ENCODE results near the gene CCDC97. TPM values are rescaled to one million over a fixed set of nuclear protein-coding genes. Genes with fewer than 3 reads are reported as not detected.

Gene CCDC97
- total and polyA plus RNA-seq, 2 of the 8 experiments (the other 6 are each of a cell fraction or from before 2014, with no cell fraction given): 19.8 to 27.1 TPM

- no peak for TF ChIP-seq CHD7 (IDR thresholded peaks at IDR 0.05; ENCODE audit: insufficient replicate concordance, low read length)
Observed at GRCh38 chr19:41302624-41303351, 7.2 kb upstream of the CCDC97 start (continued).

Measured in H1 (cell line).